GM23248 (cell line): Measurements from ENCODE around the gene CCDC187. TPM values are rescaled to one million over a fixed set of nuclear protein-coding genes. Genes with fewer than 3 reads are reported as not detected.

Experiments used
- DNase-seq: peaks from one replicate; pipeline ENCODE4 v3.0.0-alpha.2; 2015
- H2AFZ ChIP-seq: fragments of 200-600 bp; sonication (generic); 2 replicates; pipeline ENCODE4 v1.6.1; 2016; ENCODE audit warnings: antibody characterized with exemption
- H3F3A ChIP-seq: fragments of 200-600 bp; sonication (generic); 2 replicates; pipeline ENCODE4 v1.6.1; 2016; ENCODE audit warnings: mild to moderate bottlenecking, antibody characterized with exemption, mixed run types; ENCODE audit not compliant: insufficient read depth
- H3K27ac ChIP-seq: fragments of 200-600 bp; sonication (generic); 2 replicates; pipeline ENCODE4 v1.5.1; 2016; ENCODE audit warnings: mild to moderate bottlenecking
- H3K27me3 ChIP-seq: fragments of 200-600 bp; sonication (generic); replicated peaks from 2 replicates; pipeline ENCODE4 v1.6.1; 2016; ENCODE audit warnings: mild to moderate bottlenecking; ENCODE audit not compliant: insufficient read depth
- H3K36me3 ChIP-seq: fragments of 200-600 bp; sonication (generic); 2 replicates; pipeline ENCODE4 v1.6.1; 2016; ENCODE audit warnings: low read depth, mild to moderate bottlenecking
- H3K4me1 ChIP-seq: fragments of 200-600 bp; sonication (generic); 2 replicates; pipeline ENCODE4 v1.6.1; 2016; ENCODE audit warnings: mild to moderate bottlenecking; ENCODE audit not compliant: insufficient read depth
- H3K4me2 ChIP-seq: fragments of 200-600 bp; sonication (generic); one replicate; pipeline ENCODE4 v1.6.1; 2016; ENCODE audit warnings: mild to moderate bottlenecking; ENCODE audit not compliant: unreplicated experiment
- H3K4me3 ChIP-seq: fragments of 200-600 bp; sonication (generic); 2 replicates; pipeline ENCODE4 v1.5.1; 2016; ENCODE audit warnings: mild to moderate bottlenecking
- H3K79me2 ChIP-seq: fragments of 200-600 bp; sonication (generic); 2 replicates; pipeline ENCODE4 v1.6.1; 2016; ENCODE audit warnings: mild to moderate bottlenecking; ENCODE audit not compliant: insufficient read depth
- H3K9ac ChIP-seq: fragments of 200-600 bp; sonication (generic); 2 replicates; pipeline ENCODE4 v1.6.1; 2016; ENCODE audit warnings: mild to moderate bottlenecking
- H3K9me2 ChIP-seq: fragments of 200-600 bp; sonication (generic); 2 replicates; pipeline ENCODE4 v1.6.1; 2016; ENCODE audit warnings: mixed run types, mild to moderate bottlenecking, moderate library complexity; ENCODE audit not compliant: insufficient read depth
- H3K9me3 ChIP-seq: fragments of 200-600 bp; sonication (generic); one replicate; pipeline ENCODE4 v1.6.1; 2017; ENCODE audit warnings: low read depth
- H4K20me1 ChIP-seq: fragments of 200-600 bp; sonication (generic); 2 replicates; pipeline ENCODE4 v1.6.0; 2016; ENCODE audit not compliant: insufficient read depth
- EZH2 ChIP-seq: fragments of 200-600 bp; sonication (generic); IDR thresholded peaks from 2 replicates; pipeline ENCODE4 v1.6.1; 2018; ENCODE audit warnings: antibody characterized with exemption, mild to moderate bottlenecking; ENCODE audit not compliant: insufficient read depth, poor library complexity, severe bottlenecking
- EZH2phosphoT487 ChIP-seq: fragments of 200-600 bp; sonication (generic); IDR thresholded peaks from 2 replicates; pipeline ENCODE4 v1.6.1; 2018; ENCODE audit warnings: antibody characterized with exemption, moderate library complexity, mild to moderate bottlenecking, low read depth; ENCODE audit not compliant: insufficient read depth
- WGBS, 2 experiments: methylation state at CpG; one replicate each; pipeline ENCODE4 v1.1.6; 2015 to 2017; ENCODE audit warnings: low lambda C conversion rate in 2 of 2, low coverage in 1 of 2; ENCODE audit errors: missing lambda C conversion rate in 2 of 2; 5-methylcytosine and 5-hydroxymethylcytosine counted together
- in situ Hi-C: fragments of 300-500 bp; cut with MboI; formaldehyde crosslinking; loops from 2 replicates; pipeline ENCODE4 v1.15.0; 2020
- polyA plus RNA-seq: library from polyadenylated mRNA; unstranded; fragments of >200 nt; fragmentation: Nextera tagmentation; extraction: Ambion mirVana; gene quantifications from 2 replicates; pipeline ENCODE4 v1.2.1, GENCODE V29; 2016
- total RNA-seq: library from RNA; depleted of rRNA; stranded (reverse); fragments of >200 nt; shearing (Covaris generic); gene quantifications from 2 replicates; pipeline ENCODE4 v1.2.3, GENCODE V29; 2014

Gene CCDC187
- total and polyA plus RNA-seq, 2 experiments from 2014 or later = not detected

DNA sequence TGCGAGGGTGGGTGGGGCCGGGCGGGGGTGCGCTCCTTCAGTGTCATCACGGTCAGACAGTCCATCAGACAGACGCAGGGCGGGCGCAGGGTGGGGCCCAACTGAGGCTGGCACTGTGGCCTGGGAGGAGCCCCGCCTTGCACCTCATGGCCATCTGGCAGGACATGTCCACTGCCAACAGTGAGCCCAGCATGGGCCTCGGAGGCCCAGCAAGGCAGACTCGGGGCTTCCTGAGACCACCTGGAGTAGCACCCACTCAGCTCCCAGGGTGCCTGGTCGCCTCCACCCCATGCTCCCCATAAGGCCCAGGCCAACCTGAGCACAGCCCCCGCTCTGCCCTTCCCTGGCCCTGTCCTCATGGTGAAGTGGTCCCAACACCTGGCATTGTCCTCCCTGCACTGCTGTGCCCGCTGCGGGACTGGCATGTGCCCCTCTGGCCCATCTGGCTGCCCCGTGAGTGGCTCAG is 14.9 kb upstream of the CCDC187 start:
- H3K27ac ChIP-seq = no peak overlapping the region
- no peak overlapping the region for H2AFZ ChIP-seq
- no peak overlapping the region for H3K9ac ChIP-seq
- peaks cover 8% of the 10 kb centered on the region for H3F3A ChIP-seq
- H3K4me2 ChIP-seq = no peak overlapping the region
- no peaks in the 10 kb centered on the region for H3K9me2 ChIP-seq
- H3K27me3 ChIP-seq = no peaks in the 10 kb centered on the region
- no peaks in the 10 kb centered on the region for H4K20me1 ChIP-seq
- no peak for DNase-seq
- H3K4me1 ChIP-seq = no peaks in the 10 kb centered on the region
- no peak overlapping the region for H3K4me3 ChIP-seq
- H3K9me3 ChIP-seq = no peaks in the 10 kb centered on the region
- no peaks in the 10 kb centered on the region for H3K36me3 ChIP-seq
- in situ Hi-C loops = no loop called here
- WGBS, 2 experiments = 79 to 83% methylated on average over 10 to 16 of the region's 16 CpGs
- TF ChIP-seq EZH2 (no peak), EZH2phosphoT487 (no peak)
- H3K79me2 ChIP-seq = no peaks in the 10 kb centered on the region

DNA sequence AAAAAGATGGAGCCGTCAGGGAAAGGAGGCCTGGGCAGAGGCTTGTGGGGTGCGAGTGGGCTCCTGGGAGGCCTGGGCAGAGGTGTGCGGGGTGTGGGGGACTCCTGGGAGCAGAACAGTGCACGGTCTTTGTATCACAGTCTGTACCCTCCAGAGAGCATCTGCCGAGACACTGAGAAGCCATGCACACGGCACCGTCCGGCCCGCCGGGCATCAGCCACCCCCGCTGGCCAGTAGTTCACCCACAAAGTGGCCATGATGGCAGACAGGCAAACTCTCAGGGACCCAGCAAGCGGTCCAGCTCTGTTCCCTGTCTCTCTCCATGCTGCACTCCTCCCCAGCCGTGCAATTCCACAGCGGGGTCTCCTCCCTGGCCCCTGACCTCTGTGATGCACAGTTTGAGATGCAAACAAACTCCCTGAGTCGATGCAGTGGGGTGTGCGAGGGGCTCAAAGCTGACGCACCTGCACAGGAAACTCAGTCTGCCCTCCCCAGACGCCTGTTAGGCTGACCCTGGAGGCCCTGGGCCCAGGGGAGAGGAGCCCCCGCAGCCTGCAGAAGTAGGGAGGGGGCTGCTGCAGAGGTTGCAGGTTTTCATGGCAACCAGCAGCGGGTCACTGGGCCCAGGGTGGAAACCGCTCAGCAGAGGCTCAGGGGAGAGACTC is 14.3 kb upstream of the CCDC187 start:
- in situ Hi-C loops = no loop called here
- no peaks in the 10 kb centered on the region for H3K4me1 ChIP-seq
- no peak for DNase-seq

DNA sequence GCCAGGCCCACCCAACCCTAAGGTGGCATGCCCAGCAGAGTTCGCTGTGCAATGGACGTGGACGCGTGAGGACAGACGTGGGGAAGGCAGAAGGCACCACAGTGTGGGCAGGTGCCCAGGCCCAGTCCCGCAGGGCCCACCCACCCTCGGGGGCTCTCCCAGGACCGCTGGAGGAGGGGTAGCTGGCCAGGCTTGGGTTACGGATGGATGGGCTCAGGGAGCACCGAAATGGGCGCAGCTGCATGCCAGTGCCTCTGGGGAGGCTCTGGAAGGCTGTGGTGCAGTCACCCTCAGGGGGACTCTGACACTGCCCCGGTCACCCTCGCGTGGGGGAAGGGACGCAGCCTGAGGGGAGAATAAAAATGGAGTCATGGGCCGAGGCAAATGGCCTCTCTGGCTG is 13.8 kb upstream of the CCDC187 start:
- TF ChIP-seq EZH2phosphoT487 = no peak
- TF ChIP-seq EZH2 = no peak
- in situ Hi-C loops = no loop called here
- no peaks in the 10 kb centered on the region for H3K27me3 ChIP-seq
- H3K9me2 ChIP-seq = no peaks in the 10 kb centered on the region
- no peak overlapping the region for H3K27ac ChIP-seq
- H3F3A ChIP-seq = peaks cover 8% of the 10 kb centered on the region
- no peaks in the 10 kb centered on the region for H3K9me3 ChIP-seq
- H2AFZ ChIP-seq = no peak overlapping the region
- H3K4me1 ChIP-seq = no peaks in the 10 kb centered on the region
- no peak overlapping the region for H3K4me2 ChIP-seq
- H3K79me2 ChIP-seq = no peaks in the 10 kb centered on the region
- 66 to 87% methylated on average over 14 to 16 of the region's 16 CpGs for WGBS, 2 experiments
- no peaks in the 10 kb centered on the region for H3K36me3 ChIP-seq
- no peak overlapping the region for H3K9ac ChIP-seq
- no peak for DNase-seq
- H4K20me1 ChIP-seq = no peaks in the 10 kb centered on the region
- H3K4me3 ChIP-seq = no peak overlapping the region

More for the DNA sequence above, 14.3 kb upstream of the CCDC187 start:
- Histone ChIP-seq H3K9me3 (no peaks in the 10 kb centered on the region), H3K27me3 (no peaks in the 10 kb centered on the region), H3K9me2 (no peaks in the 10 kb centered on the region), H3K4me3 (no peak overlapping the region), H2AFZ (no peak overlapping the region), H3F3A (peaks cover 8% of the 10 kb centered on the region), H3K79me2 (no peaks in the 10 kb centered on the region), H4K20me1 (no peaks in the 10 kb centered on the region), H3K36me3 (no peaks in the 10 kb centered on the region), H3K27ac (no peak overlapping the region), H3K4me2 (no peak overlapping the region), H3K9ac (no peak overlapping the region)
- WGBS, 2 experiments = 63 to 76% methylated on average over 14 to 21 of the region's 21 CpGs
- TF ChIP-seq EZH2 = no peak
- TF ChIP-seq EZH2phosphoT487 = no peak

DNA sequence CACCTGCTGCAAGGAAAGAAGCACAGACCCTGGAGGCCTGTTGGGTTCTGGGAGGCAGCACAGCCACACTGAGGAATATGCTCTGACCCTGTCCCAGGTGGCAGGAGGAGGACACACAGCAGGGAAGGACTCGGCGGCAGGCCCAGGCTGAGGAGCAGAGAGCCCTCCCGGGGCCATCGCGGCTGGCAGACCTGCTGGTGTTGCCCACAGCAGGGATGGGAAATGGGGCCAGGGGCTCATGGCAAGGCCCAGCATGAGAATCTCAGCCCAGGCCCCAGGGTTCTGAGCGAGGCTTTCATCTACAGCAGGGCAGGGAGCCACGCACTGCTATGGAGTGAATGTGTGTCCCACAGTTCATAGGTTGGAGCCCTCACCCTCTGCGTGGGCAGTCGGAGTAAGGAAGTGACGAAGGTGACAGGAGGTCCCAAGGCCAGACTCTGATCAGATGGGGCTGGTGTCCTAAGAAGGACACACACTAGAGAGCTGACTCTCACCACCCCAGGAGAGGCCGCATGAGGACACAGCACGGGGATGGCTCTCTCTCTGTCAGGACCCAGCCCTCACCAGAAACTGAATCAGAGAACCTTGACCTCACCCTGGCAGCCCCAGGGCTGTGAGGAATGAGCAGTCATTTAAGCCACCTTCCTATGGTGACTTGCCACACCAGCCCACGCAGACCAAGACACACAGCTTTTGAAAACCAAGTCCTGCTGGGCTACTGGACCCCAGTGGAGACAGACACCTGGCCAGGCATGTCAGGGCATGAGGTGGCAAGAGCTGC is 13.2 kb upstream of the CCDC187 start:
- TF ChIP-seq EZH2 = no peak
- no peak for TF ChIP-seq EZH2phosphoT487
- DNase-seq = no peak
- in situ Hi-C loops = no loop called here

More for the DNA sequence above, 13.2 kb upstream of the CCDC187 start:
- Histone ChIP-seq H3F3A (peaks cover 8% of the 10 kb centered on the region), H3K4me3 (no peak overlapping the region), H3K36me3 (no peaks in the 10 kb centered on the region), H3K27me3 (no peaks in the 10 kb centered on the region), H2AFZ (no peak overlapping the region), H3K79me2 (no peaks in the 10 kb centered on the region), H4K20me1 (no peaks in the 10 kb centered on the region), H3K27ac (no peak overlapping the region), H3K4me1 (no peaks in the 10 kb centered on the region), H3K9ac (no peak overlapping the region), H3K9me3 (no peaks in the 10 kb centered on the region), H3K4me2 (no peak overlapping the region), H3K9me2 (no peaks in the 10 kb centered on the region)
- WGBS, 2 experiments = 87 to 92% methylated on average over 13 of the region's 13 CpGs
